Measurements from ENCODE around the gene RP9. TPM values are rescaled to one million over a fixed set of nuclear protein-coding genes. Genes with fewer than 3 reads are reported as not detected.

The RP9 gene
- total and polyA plus RNA-seq, 2 of the 13 experiments (the other 11 are each of a cell fraction or from before 2014, with no cell fraction given), result 14.2 to 18.6 TPM

DNA sequence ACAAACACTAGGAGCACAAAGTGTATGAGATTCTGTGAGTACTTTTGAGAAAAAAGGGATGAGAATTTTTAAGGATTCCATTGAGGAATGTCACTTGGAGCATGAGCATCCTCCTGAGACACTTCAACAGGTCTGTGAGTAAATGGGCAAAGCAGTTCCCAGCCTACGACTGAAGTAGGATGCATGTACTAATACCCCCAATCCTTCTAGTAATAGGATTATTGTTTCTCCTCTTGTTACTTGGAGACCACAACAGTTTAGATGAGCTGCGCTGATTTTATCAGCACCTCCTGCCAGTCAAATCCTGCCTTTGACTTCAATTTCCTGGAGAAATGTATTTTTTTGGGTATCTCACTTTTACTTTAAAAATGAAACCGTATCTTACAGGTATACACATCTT, 21.0 kb upstream of the RP9 start:
- in situ Hi-C loops (cut with HindIII; ENCODE audit: extremely low pct_ligation_motif_present, low pct_unique_long_range_greater_than_20kb), result no loop called here
- 23% methylated on average over 3 of the region's 3 CpGs for WGBS (ENCODE audit: low lambda C conversion rate)
- H3K27me3 ChIP-seq (ENCODE audit: control insufficient read depth in 1 of 2, insufficient read depth in 2 of 2, low read length in 2 of 2), result no peaks in the 10 kb centered on the region
- H3K4me1 ChIP-seq (ENCODE audit: insufficient read depth, low read length), result peaks cover 29% of the 10 kb centered on the region
- H3K27ac ChIP-seq (ENCODE audit: extremely low read length, insufficient read depth, low read length), result peak overlapping the region; percentile 75
- H2AFZ ChIP-seq (ENCODE audit: low read length), result peak overlapping the region; percentile 74
- ATAC-seq, result no peak
- CTCF ChIA-PET (ENCODE audit: low intra/inter-chr PET ratio, low total read pairs), result no interaction called here
- no peaks in the 10 kb centered on the region for H3K36me3 ChIP-seq (replicated peaks in 1 of 2; ENCODE audit: control insufficient read depth in 1 of 2, insufficient read depth in 2 of 2, low read length in 2 of 2)
- FAIRE-seq, result no peak
- H3K79me2 ChIP-seq (ENCODE audit: insufficient read depth, low read length), result no peaks in the 10 kb centered on the region
- no peak for DNase-seq (ENCODE audit: low spot score)
- POLR2A ChIA-PET, result interaction anchor here (1.2 kb wide), 1 partner anchor 9 kb away, joined by 3 read pairs; no protein-coding TSS in a partner anchor
- H4K20me1 ChIP-seq (ENCODE audit: insufficient read depth, low read length), result no peaks in the 10 kb centered on the region
- peak overlapping the region; percentile 75 for H3K9ac ChIP-seq (ENCODE audit: insufficient read depth, low read depth, low read length)
- BruUV-seq (replicated peaks), result TSS peak; percentile 71
- H3K4me2 ChIP-seq (ENCODE audit: low read depth, low read length), result peak overlapping the region; percentile 95
- H3K4me3 ChIP-seq (replicated peaks in 1 of 3; ENCODE audit: insufficient read depth in 1 of 3, low read depth in 2 of 3, low read length in 3 of 3), result peak overlapping the region; percentile 87 to 89 (median 89)
- intact Hi-C loops (cut with micrococcal nuclease; ENCODE audit: unreplicated experiment), result no loop called here
- H3K9me3 ChIP-seq (ENCODE audit: low read length), result no peaks in the 10 kb centered on the region
- TF ChIP-seq, protein P1, sequence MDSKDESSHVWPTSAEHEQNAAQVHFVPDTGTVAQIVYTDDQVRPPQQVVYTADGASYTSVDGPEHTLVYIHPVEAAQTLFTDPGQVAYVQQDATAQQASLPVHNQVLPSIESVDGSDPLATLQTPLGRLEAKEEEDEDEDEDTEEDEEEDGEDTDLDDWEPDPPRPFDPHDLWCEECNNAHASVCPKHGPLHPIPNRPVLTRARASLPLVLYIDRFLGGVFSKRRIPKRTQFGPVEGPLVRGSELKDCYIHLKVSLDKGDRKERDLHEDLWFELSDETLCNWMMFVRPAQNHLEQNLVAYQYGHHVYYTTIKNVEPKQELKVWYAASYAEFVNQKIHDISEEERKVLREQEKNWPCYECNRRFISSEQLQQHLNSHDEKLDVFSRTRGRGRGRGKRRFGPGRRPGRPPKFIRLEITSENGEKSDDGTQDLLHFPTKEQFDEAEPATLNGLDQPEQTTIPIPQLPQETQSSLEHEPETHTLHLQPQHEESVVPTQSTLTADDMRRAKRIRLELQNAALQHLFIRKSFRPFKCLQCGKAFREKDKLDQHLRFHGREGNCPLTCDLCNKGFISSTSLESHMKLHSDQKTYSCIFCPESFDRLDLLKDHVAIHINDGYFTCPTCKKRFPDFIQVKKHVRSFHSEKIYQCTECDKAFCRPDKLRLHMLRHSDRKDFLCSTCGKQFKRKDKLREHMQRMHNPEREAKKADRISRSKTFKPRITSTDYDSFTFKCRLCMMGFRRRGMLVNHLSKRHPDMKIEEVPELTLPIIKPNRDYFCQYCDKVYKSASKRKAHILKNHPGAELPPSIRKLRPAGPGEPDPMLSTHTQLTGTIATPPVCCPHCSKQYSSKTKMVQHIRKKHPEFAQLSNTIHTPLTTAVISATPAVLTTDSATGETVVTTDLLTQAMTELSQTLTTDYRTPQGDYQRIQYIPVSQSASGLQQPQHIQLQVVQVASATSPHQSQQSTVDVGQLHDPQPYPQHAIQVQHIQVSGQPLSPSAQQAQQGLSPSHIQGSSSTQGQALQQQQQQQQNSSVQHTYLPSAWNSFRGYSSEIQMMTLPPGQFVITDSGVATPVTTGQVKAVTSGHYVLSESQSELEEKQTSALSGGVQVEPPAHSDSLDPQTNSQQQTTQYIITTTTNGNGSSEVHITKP (CRISPR knock-in tag; IDR thresholded peaks at IDR 0.05; ENCODE audit: low read depth), result no peak
- no peak for TF ChIP-seq FOSL1 (CRISPR knock-in tag; IDR thresholded peaks at IDR 0.05; ENCODE audit: borderline replicate concordance)
- TF ChIP-seq, protein P2, sequence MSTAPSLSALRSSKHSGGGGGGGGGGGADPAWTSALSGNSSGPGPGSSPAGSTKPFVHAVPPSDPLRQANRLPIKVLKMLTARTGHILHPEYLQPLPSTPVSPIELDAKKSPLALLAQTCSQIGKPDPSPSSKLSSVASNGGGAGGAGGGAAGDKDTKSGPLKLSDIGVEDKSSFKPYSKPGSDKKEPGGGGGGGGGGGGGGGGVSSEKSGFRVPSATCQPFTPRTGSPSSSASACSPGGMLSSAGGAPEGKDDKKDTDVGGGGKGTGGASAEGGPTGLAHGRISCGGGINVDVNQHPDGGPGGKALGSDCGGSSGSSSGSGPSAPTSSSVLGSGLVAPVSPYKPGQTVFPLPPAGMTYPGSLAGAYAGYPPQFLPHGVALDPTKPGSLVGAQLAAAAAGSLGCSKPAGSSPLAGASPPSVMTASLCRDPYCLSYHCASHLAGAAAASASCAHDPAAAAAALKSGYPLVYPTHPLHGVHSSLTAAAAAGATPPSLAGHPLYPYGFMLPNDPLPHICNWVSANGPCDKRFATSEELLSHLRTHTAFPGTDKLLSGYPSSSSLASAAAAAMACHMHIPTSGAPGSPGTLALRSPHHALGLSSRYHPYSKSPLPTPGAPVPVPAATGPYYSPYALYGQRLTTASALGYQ (CRISPR knock-in tag; IDR thresholded peaks at IDR 0.05), result no peak
- TF ChIP-seq, protein P3, sequence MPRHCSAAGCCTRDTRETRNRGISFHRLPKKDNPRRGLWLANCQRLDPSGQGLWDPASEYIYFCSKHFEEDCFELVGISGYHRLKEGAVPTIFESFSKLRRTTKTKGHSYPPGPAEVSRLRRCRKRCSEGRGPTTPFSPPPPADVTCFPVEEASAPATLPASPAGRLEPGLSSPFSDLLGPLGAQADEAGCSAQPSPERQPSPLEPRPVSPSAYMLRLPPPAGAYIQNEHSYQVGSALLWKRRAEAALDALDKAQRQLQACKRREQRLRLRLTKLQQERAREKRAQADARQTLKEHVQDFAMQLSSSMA (CRISPR knock-in tag; IDR thresholded peaks at IDR 0.05), result no peak
- no peak for TF ChIP-seq PRPF4 (IDR thresholded peaks at IDR 0.05; ENCODE audit: low read depth, low read length, poor library complexity, severe bottlenecking)
- no peak for TF ChIP-seq HOXA7 (CRISPR knock-in tag; IDR thresholded peaks at IDR 0.05)
- TF ChIP-seq, protein P4, sequence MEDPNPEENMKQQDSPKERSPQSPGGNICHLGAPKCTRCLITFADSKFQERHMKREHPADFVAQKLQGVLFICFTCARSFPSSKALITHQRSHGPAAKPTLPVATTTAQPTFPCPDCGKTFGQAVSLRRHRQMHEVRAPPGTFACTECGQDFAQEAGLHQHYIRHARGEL (CRISPR knock-in tag; IDR thresholded peaks at IDR 0.05), result no peak
- TF ChIP-seq EZH2 (conservative IDR thresholded peaks at IDR 0.05; ENCODE audit: low read depth, low read length), result no peak
- no peak for TF ChIP-seq ELF1 (CRISPR knock-in tag; IDR thresholded peaks at IDR 0.05)
- TF ChIP-seq ZNF562 (CRISPR knock-in tag; IDR thresholded peaks at IDR 0.05; ENCODE audit: borderline replicate concordance), result no peak
- TF ChIP-seq, protein P5, sequence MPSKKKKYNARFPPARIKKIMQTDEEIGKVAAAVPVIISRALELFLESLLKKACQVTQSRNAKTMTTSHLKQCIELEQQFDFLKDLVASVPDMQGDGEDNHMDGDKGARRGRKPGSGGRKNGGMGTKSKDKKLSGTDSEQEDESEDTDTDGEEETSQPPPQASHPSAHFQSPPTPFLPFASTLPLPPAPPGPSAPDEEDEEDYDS (CRISPR knock-in tag; IDR thresholded peaks at IDR 0.05), result no peak
- TF ChIP-seq, protein P6, sequence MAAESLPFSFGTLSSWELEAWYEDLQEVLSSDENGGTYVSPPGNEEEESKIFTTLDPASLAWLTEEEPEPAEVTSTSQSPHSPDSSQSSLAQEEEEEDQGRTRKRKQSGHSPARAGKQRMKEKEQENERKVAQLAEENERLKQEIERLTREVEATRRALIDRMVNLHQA (CRISPR knock-in tag; IDR thresholded peaks at IDR 0.05), result no peak
- no peak for TF ChIP-seq ZNF782 (CRISPR knock-in tag; IDR thresholded peaks at IDR 0.05; ENCODE audit: borderline replicate concordance)
- TF ChIP-seq ZNF720 (CRISPR knock-in tag; IDR thresholded peaks at IDR 0.05), result no peak
- TF ChIP-seq, protein P7, sequence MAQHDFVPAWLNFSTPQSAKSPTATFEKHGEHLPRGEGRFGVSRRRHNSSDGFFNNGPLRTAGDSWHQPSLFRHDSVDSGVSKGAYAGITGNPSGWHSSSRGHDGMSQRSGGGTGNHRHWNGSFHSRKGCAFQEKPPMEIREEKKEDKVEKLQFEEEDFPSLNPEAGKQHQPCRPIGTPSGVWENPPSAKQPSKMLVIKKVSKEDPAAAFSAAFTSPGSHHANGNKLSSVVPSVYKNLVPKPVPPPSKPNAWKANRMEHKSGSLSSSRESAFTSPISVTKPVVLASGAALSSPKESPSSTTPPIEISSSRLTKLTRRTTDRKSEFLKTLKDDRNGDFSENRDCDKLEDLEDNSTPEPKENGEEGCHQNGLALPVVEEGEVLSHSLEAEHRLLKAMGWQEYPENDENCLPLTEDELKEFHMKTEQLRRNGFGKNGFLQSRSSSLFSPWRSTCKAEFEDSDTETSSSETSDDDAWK (CRISPR knock-in tag; IDR thresholded peaks at IDR 0.05), result no peak
